Activated T-cell treated with anti-CD3 and anti-CD28 coated beads, Interleukin-2, amount 50 U/mL, for 72 hours (primary cell): ENCODE measurements around the gene GPR4. TPM values are rescaled to one million over a fixed set of nuclear protein-coding genes. Genes with fewer than 3 reads are reported as not detected.

Experiments
- ATAC-seq, 2 donors: fragments of 150-1000 bp; cut with Tn5 transposase; replicated peaks in 1 of 2; 2 replicates each; pipeline ENCODE4 v1.10.0; 2021; ENCODE audit warnings: moderate library complexity in 2 of 2, mild to moderate bottlenecking in 1 of 2
- DNase-seq, 2 donors: peaks; one replicate each; pipeline ENCODE4 v3.0.0; 2021 to 2022; ENCODE audit warnings: mixed read lengths in 1 of 2
- H3K27ac Mint-ChIP-seq: one replicate; pipeline ENCODE4 v1.8.0; 2022; ENCODE audit warnings: mild to moderate bottlenecking, moderate library complexity, mixed read lengths
- H3K27me3 Mint-ChIP-seq: one replicate; pipeline ENCODE4 v1.8.0; 2022; ENCODE audit warnings: low read depth, mixed read lengths
- H3K36me3 Mint-ChIP-seq, 2 donors: one replicate each; pipeline ENCODE4 v1.8.0; 2022; ENCODE audit warnings: mixed read lengths in 2 of 2, mild to moderate bottlenecking in 1 of 2; ENCODE audit not compliant: insufficient read depth in 2 of 2
- H3K4me1 Mint-ChIP-seq: one replicate; pipeline ENCODE4 v1.8.0; 2022; ENCODE audit warnings: low read depth, mixed read lengths
- H3K4me3 Mint-ChIP-seq, 2 donors: one replicate each; pipeline ENCODE4 v1.8.0; 2022; ENCODE audit warnings: mild to moderate bottlenecking in 2 of 2, mixed read lengths in 2 of 2, moderate library complexity in 2 of 2
- H3K9me3 Mint-ChIP-seq, 2 donors: one replicate each; pipeline ENCODE4 v1.8.0; 2022; ENCODE audit warnings: mixed read lengths in 2 of 2
- total RNA-seq, 2 donors: library from RNA; stranded (reverse); gene quantifications; one replicate each; pipeline ENCODE4 v1.2.3, GENCODE V29; 2022

GPR4 gene
- total RNA-seq, 2 donors from 2014 or later: 0.07 TPM; not detected in 1

GRCh38 chr19:45591638-45592005, 10.4 kb downstream of the GPR4 start:
- H3K36me3 Mint-ChIP-seq: no peaks in the 10 kb centered on the region
- H3K9me3 Mint-ChIP-seq: no peaks in the 10 kb centered on the region
- H3K4me1 Mint-ChIP-seq: peaks cover 20% of the 10 kb centered on the region
- DNase-seq (no peak), ATAC-seq (no peak)
- no peak overlapping the region for H3K27ac Mint-ChIP-seq
- no peak overlapping the region for H3K4me3 Mint-ChIP-seq
- H3K27me3 Mint-ChIP-seq: peaks cover 49% of the 10 kb centered on the region

GRCh38 chr19:45591004-45591637, 10.9 kb downstream of the GPR4 start:
- peak; percentile 85 to 89 for ATAC-seq
- Mint-ChIP-seq H3K27ac (no peak overlapping the region), H3K9me3 (no peaks in the 10 kb centered on the region), H3K27me3 (peaks cover 44% of the 10 kb centered on the region), H3K4me3 (peak overlapping the region in 1 of 2 donors; percentile 20), H3K36me3 (no peaks in the 10 kb centered on the region), H3K4me1 (peaks cover 20% of the 10 kb centered on the region)
- peak; percentile 65 to 72 for DNase-seq

GRCh38 chr19:45590300-45591003, 11.6 kb downstream of the GPR4 start:
- H3K27ac Mint-ChIP-seq: no peak overlapping the region
- H3K27me3 Mint-ChIP-seq: peaks cover 38% of the 10 kb centered on the region
- no peaks in the 10 kb centered on the region for H3K9me3 Mint-ChIP-seq
- H3K4me3 Mint-ChIP-seq: no peak overlapping the region
- ATAC-seq (peak; percentile 6 to 29), DNase-seq (no peak)
- H3K36me3 Mint-ChIP-seq: no peaks in the 10 kb centered on the region
- H3K4me1 Mint-ChIP-seq: peaks cover 20% of the 10 kb centered on the region

GRCh38 chr19:45589768-45590167, 12.2 kb downstream of the GPR4 start:
- Mint-ChIP-seq H3K4me3 (no peak overlapping the region), H3K27ac (no peak overlapping the region), H3K36me3 (no peaks in the 10 kb centered on the region)

GRCh38 chr19:45587873-45588272, 14.1 kb downstream of the GPR4 start:
- ATAC-seq (no peak), DNase-seq (no peak)
- H3K36me3 Mint-ChIP-seq: peaks cover 4 to 5% of the 10 kb centered on the region in 2 donors
- H3K4me3 Mint-ChIP-seq: no peak overlapping the region
- H3K27ac Mint-ChIP-seq: no peak overlapping the region
- peaks cover 34% of the 10 kb centered on the region for H3K27me3 Mint-ChIP-seq
- no peaks in the 10 kb centered on the region for H3K9me3 Mint-ChIP-seq
- H3K4me1 Mint-ChIP-seq: peaks cover 29% of the 10 kb centered on the region

More at GRCh38 chr19:45589768-45590167, 12.2 kb downstream of the GPR4 start:
- Mint-ChIP-seq H3K27me3 (peaks cover 34% of the 10 kb centered on the region), H3K9me3 (no peaks in the 10 kb centered on the region), H3K4me1 (peaks cover 20% of the 10 kb centered on the region)
- no peak for DNase-seq
- ATAC-seq: no peak

GRCh38 chr19:45585158-45585577, 16.8 kb downstream of the GPR4 start:
- DNase-seq (no peak), ATAC-seq (no peak)
- H3K4me3 Mint-ChIP-seq: peak overlapping the region; percentile 91 to 95
- peak overlapping the region; percentile 73 for H3K27ac Mint-ChIP-seq
- H3K27me3 Mint-ChIP-seq: peaks cover 12% of the 10 kb centered on the region
- peaks cover 6 to 8% of the 10 kb centered on the region in 2 donors for H3K36me3 Mint-ChIP-seq
- no peaks in the 10 kb centered on the region for H3K9me3 Mint-ChIP-seq
- peaks cover 11% of the 10 kb centered on the region for H3K4me1 Mint-ChIP-seq

- Mint-ChIP-seq H3K27me3 (peaks cover 6% of the 10 kb centered on the region), H3K4me1 (peaks cover 11% of the 10 kb centered on the region), H3K4me3 (peak within 1 kb of the TSS; percentile 91 to 95), H3K27ac (peak within 1 kb of the TSS; percentile 73), H3K9me3 (no peaks in the 10 kb centered on the region), H3K36me3 (peaks cover 6 to 8% of the 10 kb centered on the region in 2 donors)
- peak; percentile 99 to 100 for DNase-seq
- ATAC-seq: peak; percentile 91
Measured at GRCh38 chr19:45584332-45585157, 17.5 kb downstream of the GPR4 start, which contains the start of gene OPA3. Gene OPA3 (minus strand): TSS chr19:45584802. CDS start chr19:45584764, 38 bp downstream.

GRCh38 chr19:45581576-45581975, 20.4 kb downstream of the GPR4 start:
- H3K36me3 Mint-ChIP-seq: peaks cover 6 to 8% of the 10 kb centered on the region in 2 donors
- peaks cover 30% of the 10 kb centered on the region for H3K4me1 Mint-ChIP-seq
- H3K9me3 Mint-ChIP-seq: no peaks in the 10 kb centered on the region
- H3K27me3 Mint-ChIP-seq: no peaks in the 10 kb centered on the region
- DNase-seq: no peak
- H3K4me3 Mint-ChIP-seq: no peak overlapping the region
- H3K27ac Mint-ChIP-seq: no peak overlapping the region
- ATAC-seq: no peak

- no peaks in the 10 kb centered on the region for H3K27me3 Mint-ChIP-seq
- H3K4me1 Mint-ChIP-seq: peaks cover 30% of the 10 kb centered on the region
- DNase-seq (no peak), ATAC-seq (no peak)
- H3K4me3 Mint-ChIP-seq: no peak overlapping the region
- no peak overlapping the region for H3K27ac Mint-ChIP-seq
- peaks cover 2 to 5% of the 10 kb centered on the region in 2 donors for H3K36me3 Mint-ChIP-seq
- no peaks in the 10 kb centered on the region for H3K9me3 Mint-ChIP-seq
Measured at GRCh38 chr19:45578861-45579260, 23.2 kb downstream of the GPR4 start.

GRCh38 chr19:45577111-45577905, 24.7 kb downstream of the GPR4 start:
- H3K27me3 Mint-ChIP-seq: no peaks in the 10 kb centered on the region
- H3K4me3 Mint-ChIP-seq: no peak overlapping the region
- H3K27ac Mint-ChIP-seq: no peak overlapping the region
- H3K9me3 Mint-ChIP-seq: no peaks in the 10 kb centered on the region
- ATAC-seq (no peak), DNase-seq (no peak)
- H3K4me1 Mint-ChIP-seq: peaks cover 19% of the 10 kb centered on the region
- peaks cover 0 to 2% of the 10 kb centered on the region in 2 donors for H3K36me3 Mint-ChIP-seq

GRCh38 chr19:45576682-45577081, 25.3 kb downstream of the GPR4 start:
- DNase-seq: no peak
- Mint-ChIP-seq H3K27me3 (no peaks in the 10 kb centered on the region), H3K9me3 (no peaks in the 10 kb centered on the region), H3K27ac (no peak overlapping the region), H3K4me1 (peaks cover 19% of the 10 kb centered on the region), H3K4me3 (no peak overlapping the region), H3K36me3 (no peaks in the 10 kb centered on the region)
- no peak for ATAC-seq

GRCh38 chr19:45575216-45575615, 26.8 kb downstream of the GPR4 start:
- no peak overlapping the region for H3K27ac Mint-ChIP-seq

More at GRCh38 chr19:45575216-45575615, 26.8 kb downstream of the GPR4 start:
- Mint-ChIP-seq H3K27me3 (no peaks in the 10 kb centered on the region), H3K4me1 (peaks cover 22% of the 10 kb centered on the region), H3K36me3 (no peaks in the 10 kb centered on the region), H3K9me3 (no peaks in the 10 kb centered on the region), H3K4me3 (no peak overlapping the region)
- ATAC-seq (no peak), DNase-seq (no peak)
